Fibroblast of mammary gland (primary cell): ENCODE results near the gene ARHGAP6.

ENCODE experiments used
- DNase-seq: peaks from one replicate; pipeline ENCODE4 v3.0.0-alpha.2; 2010; ENCODE audit warnings: low read depth
- H3K4me3 ChIP-seq: 2 replicates; pipeline ENCODE4 v1.5.1; 2011; ENCODE audit warnings: low read depth, mild to moderate bottlenecking, low read length, moderate library complexity; ENCODE audit not compliant: control insufficient read depth
- TF ChIP-seq, protein P1 (sequence below): conservative IDR thresholded peaks from 2 replicates; pipeline ENCODE4 v1.5.1; 2011; ENCODE audit warnings: low read depth, low read length, inconsistent platforms; ENCODE audit not compliant: control insufficient read depth, insufficient read depth

ARHGAP6 gene

DNA sequence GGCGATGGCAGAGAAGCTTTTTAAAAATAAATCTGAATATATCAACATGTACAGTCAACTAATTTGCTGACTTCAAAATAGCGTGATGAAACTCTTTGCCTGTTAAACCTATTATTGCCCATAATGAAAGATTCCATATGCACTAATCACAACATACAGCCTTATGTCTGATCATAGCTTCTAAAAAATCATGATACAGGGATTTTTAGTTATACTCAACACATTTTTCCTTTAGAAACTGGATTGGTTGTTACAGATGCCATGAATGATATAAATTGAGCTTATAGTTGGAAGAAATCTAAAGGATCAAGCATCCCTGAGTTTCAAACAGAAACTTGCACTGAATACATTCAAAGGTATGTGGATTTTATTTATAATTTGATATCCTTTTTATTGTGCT is 372.6 kb downstream of the ARHGAP6 start, which contains the start of gene AMELX:
Gene AMELX, plus strand, starts transcription at position 301 of the 400 bp plus-strand sequence. CDS start 1,376 bp downstream, outside the sequence.
- H3K4me3 ChIP-seq = no peak within 1 kb of the TSS
- no peak for DNase-seq
- TF ChIP-seq, protein P1, sequence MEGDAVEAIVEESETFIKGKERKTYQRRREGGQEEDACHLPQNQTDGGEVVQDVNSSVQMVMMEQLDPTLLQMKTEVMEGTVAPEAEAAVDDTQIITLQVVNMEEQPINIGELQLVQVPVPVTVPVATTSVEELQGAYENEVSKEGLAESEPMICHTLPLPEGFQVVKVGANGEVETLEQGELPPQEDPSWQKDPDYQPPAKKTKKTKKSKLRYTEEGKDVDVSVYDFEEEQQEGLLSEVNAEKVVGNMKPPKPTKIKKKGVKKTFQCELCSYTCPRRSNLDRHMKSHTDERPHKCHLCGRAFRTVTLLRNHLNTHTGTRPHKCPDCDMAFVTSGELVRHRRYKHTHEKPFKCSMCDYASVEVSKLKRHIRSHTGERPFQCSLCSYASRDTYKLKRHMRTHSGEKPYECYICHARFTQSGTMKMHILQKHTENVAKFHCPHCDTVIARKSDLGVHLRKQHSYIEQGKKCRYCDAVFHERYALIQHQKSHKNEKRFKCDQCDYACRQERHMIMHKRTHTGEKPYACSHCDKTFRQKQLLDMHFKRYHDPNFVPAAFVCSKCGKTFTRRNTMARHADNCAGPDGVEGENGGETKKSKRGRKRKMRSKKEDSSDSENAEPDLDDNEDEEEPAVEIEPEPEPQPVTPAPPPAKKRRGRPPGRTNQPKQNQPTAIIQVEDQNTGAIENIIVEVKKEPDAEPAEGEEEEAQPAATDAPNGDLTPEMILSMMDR = no peak

DNA sequence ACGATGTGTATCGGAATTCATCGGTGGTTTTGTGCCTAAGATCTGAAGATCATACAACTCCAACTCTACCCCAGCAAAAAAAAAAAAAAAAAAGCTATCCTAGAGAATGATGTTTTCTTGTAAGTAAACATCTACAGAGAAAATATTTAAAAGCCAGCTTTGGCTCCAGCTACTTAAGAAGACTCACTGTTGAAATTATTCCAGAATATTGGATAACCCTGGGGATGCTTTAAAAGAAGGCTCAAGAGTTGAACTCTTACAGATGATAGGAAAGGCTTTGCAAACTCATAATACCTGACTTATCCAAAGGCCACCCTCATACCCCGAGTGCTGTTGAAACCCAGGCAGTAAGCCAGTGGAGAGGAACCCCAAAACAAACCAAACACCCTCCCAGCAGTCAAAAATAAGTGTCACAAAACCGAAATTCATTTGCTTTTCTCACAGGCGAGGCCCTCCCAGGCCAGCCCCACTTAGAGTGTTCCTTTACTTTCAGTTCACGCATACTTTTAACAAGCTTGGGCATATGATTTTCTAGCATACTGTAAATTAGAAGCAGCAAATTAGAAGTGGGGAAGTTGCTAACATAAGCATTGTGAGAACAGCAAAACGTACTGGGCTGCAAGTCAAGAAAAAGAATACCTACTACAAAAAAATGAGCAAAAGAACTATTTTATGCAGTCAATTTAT is 375.2 kb downstream of the ARHGAP6 start:
- H3K4me3 ChIP-seq = no peak overlapping the region
- DNase-seq = no peak

DNA sequence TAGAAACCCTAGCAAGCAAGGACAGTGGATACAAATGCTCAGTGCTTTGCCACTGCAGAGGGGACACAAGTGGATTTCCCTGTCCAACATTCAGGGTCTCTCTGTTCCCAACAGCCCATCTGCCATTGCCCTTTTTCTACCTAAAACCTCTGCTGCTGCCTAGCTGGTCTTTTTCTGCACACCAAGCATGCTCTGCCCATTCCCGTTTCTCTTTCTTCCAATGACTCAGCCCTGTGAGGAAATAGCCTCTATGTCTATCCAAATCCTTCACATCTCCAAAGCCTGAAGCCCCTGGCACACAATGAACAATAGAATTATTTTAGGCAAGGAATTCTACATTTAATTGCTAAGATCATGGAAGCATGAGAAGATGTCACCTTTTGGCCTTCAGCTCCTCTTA is 378.2 kb downstream of the ARHGAP6 start:
- TF ChIP-seq, protein P1 = no peak
- no peak overlapping the region for H3K4me3 ChIP-seq
- peak; percentile 50 for DNase-seq

More for the DNA sequence above, 375.2 kb downstream of the ARHGAP6 start:
- TF ChIP-seq, protein P1 = no peak

DNA sequence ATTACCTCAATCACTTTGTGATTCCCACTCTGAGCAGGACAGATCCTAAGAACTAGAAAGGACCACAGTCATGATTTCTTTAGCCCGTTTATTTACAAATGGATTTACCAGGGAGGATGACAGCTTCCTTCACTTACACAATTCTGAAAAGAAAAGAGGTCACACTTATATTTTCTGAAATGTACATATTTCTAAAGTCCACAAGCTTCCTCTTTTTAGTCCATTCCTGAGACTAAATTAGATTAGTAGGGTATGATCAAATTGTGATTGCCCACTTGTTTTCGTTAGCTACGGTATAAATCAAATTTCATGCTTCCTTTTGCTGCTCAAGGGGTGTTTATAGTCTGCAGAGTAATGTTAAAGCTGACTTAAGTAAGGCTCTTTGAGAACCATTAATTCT is 380.1 kb downstream of the ARHGAP6 start:
- H3K4me3 ChIP-seq = no peak overlapping the region
- no peak for DNase-seq
- TF ChIP-seq, protein P1 = no peak

DNA sequence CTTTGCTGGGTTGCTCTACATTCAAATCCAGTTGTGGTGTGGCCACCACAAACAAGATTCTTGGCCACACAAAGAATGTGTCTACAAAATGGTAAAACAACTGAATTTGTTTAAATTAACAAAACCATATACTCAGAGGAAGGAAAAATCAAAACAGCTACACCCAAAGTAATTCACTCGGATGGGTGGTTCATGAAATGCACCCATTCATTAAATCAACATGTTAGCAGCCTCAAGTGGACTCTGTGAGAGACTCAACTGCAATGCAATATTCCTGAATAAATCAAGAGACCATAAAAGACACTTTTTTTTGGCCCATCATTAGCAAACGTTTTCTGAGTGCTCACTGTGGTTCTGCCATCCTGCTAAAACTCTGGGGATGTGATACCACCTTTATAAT is 383.7 kb downstream of the ARHGAP6 start:
- DNase-seq = no peak
- TF ChIP-seq, protein P1 = no peak
- no peak overlapping the region for H3K4me3 ChIP-seq

DNA sequence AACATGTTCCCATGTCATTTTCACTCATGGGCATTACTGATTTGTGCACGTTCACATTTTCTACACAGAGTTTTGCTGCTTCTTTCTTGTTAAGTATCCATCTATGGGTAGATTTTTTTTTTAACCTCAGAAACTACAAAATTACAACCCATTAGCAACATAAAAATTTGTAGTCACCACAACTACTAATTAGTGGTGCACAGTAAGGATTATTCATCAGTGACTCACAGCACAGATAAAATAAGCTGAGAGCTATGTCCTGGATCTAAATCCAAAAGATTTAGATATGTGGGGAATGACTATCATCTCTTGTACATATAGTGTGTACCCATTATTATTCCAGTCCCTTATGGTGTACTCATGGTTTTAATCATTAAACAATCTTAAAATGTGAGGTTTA is 392.2 kb downstream of the ARHGAP6 start:
- TF ChIP-seq, protein P1 = no peak
- peak; percentile 72 for DNase-seq
- no peak overlapping the region for H3K4me3 ChIP-seq
